Measurements from ENCODE around the gene ALK.

GRCh38 chr2:29744976-29745375, 176.4 kb downstream of the ALK start:
- TF ChIP-seq SP1 (IDR thresholded peaks at IDR 0.05; ENCODE audit: low read depth, low read length), result no peak
- no peak for TF ChIP-seq POLR2AphosphoS2 (IDR thresholded peaks at IDR 0.05; ENCODE audit: low read depth, low read length)
- no peak for TF ChIP-seq ZSCAN29 (IDR thresholded peaks at IDR 0.05)
- TF ChIP-seq RBBP5 (conservative IDR thresholded peaks at IDR 0.05), result no peak
- no peak for TF ChIP-seq POLR2A (IDR thresholded peaks at IDR 0.05; ENCODE audit: low read depth, low read length)
- TF ChIP-seq POLR2AphosphoS5 (IDR thresholded peaks at IDR 0.05; ENCODE audit: low read length), result no peak
- no peak for TF ChIP-seq REST (IDR thresholded peaks at IDR 0.05; ENCODE audit: low read depth, low read length)

Data from GM12878 (cell line).